ENCODE results near the gene NCOA3.
"Not testable (repeated sequence)": the region's sequence is repeated elsewhere in the genome, so short reads cannot be mapped to it uniquely, and the experiment has no call there.

NCOA3 gene

GRCh38 chr20:47501482-47502270, at the start of gene NCOA3:
Gene NCOA3, plus strand, starts transcription at chr20:47501887. Its CDS starts 120,361 bp downstream, at chr20:47622248.
- DNase-seq (ENCODE audit: low read depth in 2 of 2), result peak; percentile 91 to 92

GRCh38 chr20:47452736-47453161, 48.9 kb upstream of the NCOA3 start:
- DNase-seq (ENCODE audit: low read depth in 2 of 2), result no peak

GRCh38 chr20:47453167-47453782, 48.4 kb upstream of the NCOA3 start:
- peak in 1 of 2 experiments; percentile 46 for DNase-seq (ENCODE audit: low read depth in 2 of 2)

DNA sequence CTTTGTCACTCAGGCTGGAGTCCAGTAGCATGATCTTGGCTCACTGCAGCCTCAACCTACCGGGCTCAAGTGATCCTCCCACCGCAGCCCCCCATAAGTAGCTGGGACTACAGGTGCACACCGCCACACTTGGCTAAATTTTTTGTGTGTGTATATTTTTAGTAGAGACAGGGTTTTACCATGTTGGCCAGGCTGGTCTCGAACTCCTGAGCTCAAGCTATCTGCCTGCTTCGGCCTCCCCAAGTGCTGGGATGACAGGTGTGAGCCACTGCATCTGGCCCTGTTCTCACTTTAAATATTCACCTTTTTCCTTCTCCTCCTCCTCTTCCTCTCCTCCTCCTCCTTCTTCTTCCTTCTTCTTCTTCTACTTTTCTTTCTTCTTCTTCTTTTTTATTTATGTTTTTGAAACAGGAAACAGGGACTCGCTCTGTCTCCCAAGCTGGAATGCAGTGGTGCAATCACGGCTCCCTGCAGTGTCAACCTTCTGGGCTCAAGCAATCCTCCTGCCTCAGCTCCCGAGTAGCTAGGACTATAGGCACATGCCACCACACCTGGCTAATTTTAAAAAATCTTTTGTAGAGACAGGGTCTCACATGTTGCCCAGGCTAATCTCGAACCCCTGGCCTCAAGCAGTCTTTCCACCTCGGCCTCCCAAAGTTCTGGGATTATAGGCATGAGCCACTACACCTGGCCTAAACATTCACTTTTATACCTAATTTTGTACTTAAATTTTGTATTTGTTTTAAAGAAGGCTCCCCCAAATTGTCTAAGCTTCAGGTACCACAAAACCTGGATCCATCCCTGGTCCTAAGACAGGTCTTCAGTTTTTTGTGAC, 47.2 kb upstream of the NCOA3 start:
- DNase-seq (ENCODE audit: low read depth in 2 of 2), result no peak

- DNase-seq (ENCODE audit: low read depth in 2 of 2), result no peak
Observed at GRCh38 chr20:47455133-47456040, 46.3 kb upstream of the NCOA3 start.

GRCh38 chr20:47456041-47456537, 45.6 kb upstream of the NCOA3 start:
- no peak for DNase-seq (ENCODE audit: low read depth in 2 of 2)

- DNase-seq (ENCODE audit: low read depth in 2 of 2), result peak; percentile 74 to 77
Observed at GRCh38 chr20:47456952-47457724, 44.5 kb upstream of the NCOA3 start.

- not testable (repeated sequence) for DNase-seq (ENCODE audit: low read depth in 2 of 2)
Observed at GRCh38 chr20:47458280-47459050, 43.2 kb upstream of the NCOA3 start.

DNA sequence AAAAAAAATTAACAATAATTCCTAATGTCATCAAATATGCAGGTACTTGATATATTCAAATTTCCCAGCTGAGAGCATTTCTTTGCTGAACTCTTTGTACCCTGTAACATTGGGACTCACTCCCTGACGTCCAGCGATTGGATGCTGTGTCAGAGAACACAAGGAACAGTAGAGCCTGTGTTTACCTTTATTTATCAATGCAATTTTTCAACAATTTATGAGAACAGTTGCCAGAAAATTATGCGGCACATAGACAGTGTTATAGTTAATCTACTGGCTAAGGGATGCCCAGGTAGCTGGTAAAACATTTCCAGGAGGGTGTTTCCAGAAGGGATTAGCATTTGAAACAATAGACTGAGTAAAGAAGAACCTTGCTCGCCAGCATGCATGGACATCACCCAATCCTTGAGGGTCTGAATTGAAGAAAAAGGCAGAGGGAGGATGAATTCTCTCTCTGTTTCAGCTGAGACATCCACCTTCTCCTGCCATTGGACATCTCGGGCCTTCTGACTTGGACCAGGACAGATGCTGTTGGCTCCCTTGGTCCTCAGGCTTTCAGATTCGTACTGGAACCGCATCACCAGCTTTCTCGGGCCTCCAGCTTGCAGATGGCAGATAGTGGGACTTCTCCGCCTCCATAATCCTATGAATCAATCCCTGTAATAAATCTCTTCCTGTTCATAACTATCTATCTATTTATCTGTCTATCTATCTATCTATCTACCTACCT, 42.2 kb upstream of the NCOA3 start:
- DNase-seq (ENCODE audit: low read depth in 2 of 2), result no peak

- DNase-seq (ENCODE audit: low read depth in 2 of 2), result not testable (repeated sequence)
Observed at GRCh38 chr20:47460761-47461112, 41.0 kb upstream of the NCOA3 start.

DNA sequence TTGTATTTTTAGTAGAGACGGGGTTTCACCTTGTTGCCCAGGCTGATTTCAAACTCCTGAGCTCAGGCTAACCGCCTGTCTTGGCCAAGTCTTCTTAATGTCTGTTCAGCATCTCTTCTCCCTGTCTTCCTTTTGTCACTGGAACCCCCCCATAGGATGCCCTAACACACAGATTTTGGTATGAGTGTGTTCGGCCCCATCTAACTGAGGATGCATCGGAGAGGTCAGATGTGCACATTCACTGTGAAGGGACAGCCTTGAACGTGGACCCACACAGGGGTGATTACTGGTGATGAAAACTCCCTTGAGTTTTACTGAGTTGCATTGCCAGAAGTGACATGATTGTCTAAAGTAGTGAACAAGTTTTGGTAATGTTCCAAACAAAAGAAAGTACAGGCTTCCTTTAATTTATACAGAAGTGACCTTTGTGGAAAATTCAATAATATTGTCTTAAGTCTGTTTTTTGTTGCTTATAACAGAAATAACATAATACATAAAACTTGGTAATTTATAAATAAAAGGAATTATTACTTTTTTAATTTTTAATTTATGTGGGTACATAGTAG, 40.5 kb upstream of the NCOA3 start:
- no peak for DNase-seq (ENCODE audit: low read depth in 2 of 2)

- DNase-seq (ENCODE audit: low read depth in 2 of 2), result not testable (repeated sequence)
Observed at GRCh38 chr20:47461906-47462305, 39.8 kb upstream of the NCOA3 start.

DNA sequence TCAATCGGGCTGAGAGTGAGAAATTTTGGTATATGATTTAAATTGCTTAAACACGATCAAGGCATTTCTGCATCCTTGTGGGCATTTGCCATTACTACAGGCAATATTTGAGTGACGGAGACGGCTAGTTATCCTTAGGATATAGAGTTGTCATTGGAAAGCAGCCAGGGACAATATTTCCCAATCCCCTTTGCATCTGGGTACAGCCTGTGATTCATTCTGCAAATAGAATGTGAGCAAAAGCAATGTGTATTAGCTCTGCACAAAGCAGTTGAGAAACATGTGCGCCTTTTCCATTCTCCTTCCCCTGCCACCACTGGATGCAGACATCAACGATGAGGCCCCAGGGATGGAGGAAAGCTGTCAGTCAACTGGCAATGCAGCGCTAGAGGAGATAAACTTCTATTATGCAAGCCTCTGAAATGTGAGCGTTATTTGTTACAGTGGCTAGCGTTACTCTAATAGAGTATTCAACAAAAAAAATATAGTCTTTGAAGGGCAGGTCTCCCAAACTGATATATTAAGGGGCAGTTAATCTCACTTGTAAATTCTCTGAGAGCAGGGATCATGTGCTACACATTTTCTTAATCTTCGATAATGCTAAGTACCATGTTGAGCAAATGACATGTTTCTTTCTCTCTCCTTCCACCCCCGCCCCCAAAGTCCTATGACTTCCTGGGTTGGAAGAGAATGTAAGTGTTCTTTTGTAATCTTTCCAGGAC, 37.1 kb upstream of the NCOA3 start:
- peak; percentile 98 for DNase-seq (ENCODE audit: low read depth in 2 of 2)

- DNase-seq (ENCODE audit: low read depth in 2 of 2), result no peak
Observed at GRCh38 chr20:47465335-47466090, 36.2 kb upstream of the NCOA3 start.

- no peak for DNase-seq (ENCODE audit: low read depth in 2 of 2)
Observed at GRCh38 chr20:47466213-47466612, 35.5 kb upstream of the NCOA3 start.

- DNase-seq (ENCODE audit: low read depth in 2 of 2), result no peak
Observed at GRCh38 chr20:47466704-47467459, 34.8 kb upstream of the NCOA3 start.

Data from fibroblast of skin of left biceps (primary cell).